IPS-15b (cell line): Measurements from ENCODE around the gene MGAT4B.

Experiments used
- H3K27me3 ChIP-seq: one replicate; pipeline ENCODE4 v1.6.1; 2013; ENCODE audit warnings: low read length; ENCODE audit not compliant: control insufficient read depth, insufficient read depth
- H3K36me3 ChIP-seq: one replicate; pipeline ENCODE4 v1.6.1; 2013; ENCODE audit warnings: low read length; ENCODE audit not compliant: control insufficient read depth, insufficient read depth
- H3K4me1 ChIP-seq: one replicate; pipeline ENCODE4 v1.6.1; 2013; ENCODE audit warnings: mild to moderate bottlenecking, low read length; ENCODE audit not compliant: control insufficient read depth, insufficient read depth
- H3K4me3 ChIP-seq: one replicate; pipeline ENCODE4 v1.5.1; 2013; ENCODE audit warnings: low read depth, low read length
- H3K9ac ChIP-seq: one replicate; pipeline ENCODE4 v1.6.1; 2013; ENCODE audit warnings: low read depth, mild to moderate bottlenecking, low read length
- H3K9me3 ChIP-seq: one replicate; pipeline ENCODE4 v1.6.1; 2013; ENCODE audit warnings: mild to moderate bottlenecking, low read length; ENCODE audit not compliant: control insufficient read depth, insufficient read depth

Gene MGAT4B

DNA sequence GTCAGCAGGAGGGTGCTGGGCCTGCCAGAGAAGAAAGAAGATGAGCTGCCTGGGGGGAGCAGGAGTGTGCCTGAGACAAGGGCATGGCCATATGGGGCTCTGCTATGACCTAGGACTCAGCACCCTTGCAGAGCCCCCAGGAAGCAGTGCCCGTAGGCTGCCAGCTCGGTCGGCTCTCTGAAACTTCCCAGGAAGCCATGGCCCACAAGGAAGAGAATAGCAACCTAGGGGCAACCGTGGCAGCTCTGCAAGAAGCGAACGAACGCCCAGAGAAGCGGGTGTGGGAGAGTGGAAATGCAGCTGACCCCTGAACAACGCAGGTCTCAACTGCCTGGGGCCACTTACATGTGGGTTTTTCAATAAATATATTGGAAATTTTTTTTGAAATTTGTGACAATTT, 23.5 kb downstream of the MGAT4B start:
- Histone ChIP-seq H3K9me3 (no peaks in the 10 kb centered on the region), H3K9ac (no peak overlapping the region), H3K27me3 (no peaks in the 10 kb centered on the region), H3K4me3 (no peak overlapping the region), H3K36me3 (peaks cover 9% of the 10 kb centered on the region), H3K4me1 (no peaks in the 10 kb centered on the region)

DNA sequence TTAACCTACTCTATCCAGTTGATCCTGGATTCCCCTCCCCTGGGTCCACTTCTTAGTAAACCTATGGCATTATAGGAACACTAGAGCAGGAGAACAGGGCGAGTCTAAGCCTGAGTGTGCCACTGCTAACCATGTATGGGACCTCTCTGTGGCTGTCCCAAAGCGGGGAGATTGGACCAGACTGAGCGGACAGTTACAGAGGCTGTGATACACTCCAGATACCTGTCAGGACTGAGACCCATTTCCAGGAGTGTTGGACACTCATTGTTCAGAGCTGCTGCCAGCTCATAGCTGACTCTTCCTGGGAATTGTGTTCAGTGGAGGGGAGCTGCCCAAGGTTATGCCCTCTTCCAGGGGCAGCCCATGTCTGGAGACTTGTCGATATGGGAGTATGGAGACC, 24.8 kb downstream of the MGAT4B start:
- Histone ChIP-seq H3K9ac (no peak overlapping the region), H3K27me3 (no peaks in the 10 kb centered on the region), H3K4me3 (no peak overlapping the region), H3K36me3 (peaks cover 9% of the 10 kb centered on the region), H3K4me1 (no peaks in the 10 kb centered on the region), H3K9me3 (no peaks in the 10 kb centered on the region)

DNA sequence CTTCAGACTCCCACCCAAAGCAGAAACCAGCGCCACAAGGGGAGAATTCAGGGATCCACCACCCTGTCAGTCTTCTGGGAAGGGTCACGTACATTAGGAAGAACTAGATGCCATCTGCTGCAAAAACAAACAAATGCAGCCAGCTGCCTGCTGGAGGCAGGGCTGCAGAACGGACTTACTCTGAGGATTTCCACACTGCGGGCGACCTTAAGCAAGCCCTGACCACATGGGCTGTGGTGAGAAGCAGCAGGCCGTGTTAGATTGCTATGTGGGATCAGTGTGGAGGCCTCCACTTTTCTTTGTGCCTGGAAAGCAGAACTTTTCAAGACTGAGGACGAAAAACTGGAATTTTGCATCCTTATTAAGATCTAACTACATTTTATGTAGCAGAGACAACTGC, 26.3 kb downstream of the MGAT4B start:
- H3K4me3 ChIP-seq = no peak overlapping the region
- H3K27me3 ChIP-seq = no peaks in the 10 kb centered on the region
- H3K36me3 ChIP-seq = peaks cover 16% of the 10 kb centered on the region
- no peaks in the 10 kb centered on the region for H3K4me1 ChIP-seq
- no peaks in the 10 kb centered on the region for H3K9me3 ChIP-seq
- no peak overlapping the region for H3K9ac ChIP-seq

DNA sequence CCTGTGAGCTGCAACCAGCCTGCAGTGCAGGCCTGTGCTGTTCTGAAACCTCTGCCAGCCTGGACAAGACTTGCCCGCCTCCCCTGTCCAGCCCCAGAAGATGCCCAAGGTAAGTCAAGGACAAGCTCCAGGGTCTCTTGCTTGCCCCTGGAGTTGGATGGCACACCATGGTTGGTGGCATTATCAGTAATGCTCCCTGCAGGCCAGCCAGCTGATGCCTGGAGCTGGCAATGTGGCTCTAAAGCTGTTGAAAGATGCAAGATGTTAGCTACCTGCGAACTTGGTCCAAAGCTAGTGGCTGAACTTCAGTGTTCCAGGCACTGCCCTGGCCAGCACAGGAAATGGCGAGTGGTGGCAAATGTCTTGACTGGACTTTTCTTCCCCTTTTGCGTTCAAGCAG, 26.8 kb downstream of the MGAT4B start:
- Histone ChIP-seq H3K4me1 (no peaks in the 10 kb centered on the region), H3K9ac (no peak overlapping the region), H3K36me3 (peaks cover 17% of the 10 kb centered on the region), H3K4me3 (no peak overlapping the region), H3K9me3 (no peaks in the 10 kb centered on the region), H3K27me3 (no peaks in the 10 kb centered on the region)

DNA sequence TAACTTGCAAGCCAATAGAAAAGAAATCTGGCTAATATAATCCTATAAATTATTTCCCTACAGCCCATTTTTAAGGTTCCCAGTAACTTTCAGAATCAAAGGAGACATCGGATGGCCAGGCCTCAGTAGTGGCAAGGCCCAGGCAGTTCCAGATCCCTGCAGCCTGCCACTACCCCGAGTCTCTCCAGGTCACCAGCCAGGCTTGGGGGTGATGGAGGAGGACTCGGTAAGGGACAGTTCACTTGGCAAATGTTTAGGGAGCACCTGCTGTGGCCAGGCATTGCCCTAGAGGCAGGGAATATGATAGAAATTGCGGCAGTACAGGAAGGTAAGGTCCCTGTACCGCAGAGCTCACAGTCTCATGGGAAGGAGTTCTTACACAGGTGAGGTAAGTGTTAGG, 28.1 kb downstream of the MGAT4B start:
- Histone ChIP-seq H3K9me3 (no peaks in the 10 kb centered on the region), H3K4me3 (no peak overlapping the region), H3K36me3 (peaks cover 27% of the 10 kb centered on the region)

DNA sequence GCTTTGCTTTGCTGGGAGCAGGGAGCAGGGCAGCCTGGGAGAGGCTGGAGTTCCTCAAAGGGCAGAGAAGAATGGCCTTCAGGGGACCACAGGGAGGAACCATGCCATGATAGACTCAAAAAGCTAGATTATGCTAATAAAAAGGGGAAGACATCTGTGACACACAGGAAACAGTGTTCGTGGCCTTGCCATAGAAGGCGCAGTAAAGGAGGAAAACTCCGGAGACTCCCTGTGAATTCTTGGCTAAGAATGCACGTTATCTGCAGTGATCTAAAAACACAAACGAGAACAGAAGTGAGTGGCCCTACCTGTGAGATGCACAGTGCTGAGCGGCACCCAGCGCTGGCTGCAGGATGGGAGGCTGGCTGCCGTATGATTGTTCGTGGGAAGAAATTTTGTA, 28.8 kb downstream of the MGAT4B start:
- H3K9ac ChIP-seq = no peak overlapping the region
- H3K36me3 ChIP-seq = peaks cover 34% of the 10 kb centered on the region
- H3K4me3 ChIP-seq = no peak overlapping the region

More for the DNA sequence above, 28.1 kb downstream of the MGAT4B start:
- H3K4me1 ChIP-seq = no peaks in the 10 kb centered on the region
- no peaks in the 10 kb centered on the region for H3K27me3 ChIP-seq
- H3K9ac ChIP-seq = no peak overlapping the region

DNA sequence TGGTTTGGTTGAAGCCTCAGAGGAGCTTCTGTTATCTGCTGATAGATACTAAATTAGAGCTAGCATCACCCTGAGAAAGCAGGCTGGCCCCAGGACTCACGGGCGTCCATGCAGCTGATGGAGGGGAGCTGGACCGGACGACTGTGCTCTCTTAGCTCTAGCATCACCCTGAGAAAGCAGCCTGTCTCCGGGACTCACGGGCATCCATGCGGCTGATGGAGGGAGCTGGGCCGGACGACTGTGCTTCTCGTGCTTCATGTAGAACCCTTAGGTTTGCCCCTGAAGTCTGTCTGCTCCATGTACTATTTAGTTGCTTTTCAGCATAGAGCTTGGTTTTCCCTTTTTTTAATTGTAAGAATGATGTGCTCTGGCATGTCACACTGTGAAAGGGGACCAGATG, 29.2 kb downstream of the MGAT4B start:
- H3K4me3 ChIP-seq = no peak overlapping the region
- no peaks in the 10 kb centered on the region for H3K4me1 ChIP-seq
- H3K36me3 ChIP-seq = peaks cover 36% of the 10 kb centered on the region
- H3K9ac ChIP-seq = no peak overlapping the region
- no peaks in the 10 kb centered on the region for H3K9me3 ChIP-seq
- H3K27me3 ChIP-seq = no peaks in the 10 kb centered on the region

More for the DNA sequence above, 28.8 kb downstream of the MGAT4B start:
- Histone ChIP-seq H3K4me1 (no peaks in the 10 kb centered on the region), H3K27me3 (no peaks in the 10 kb centered on the region), H3K9me3 (no peaks in the 10 kb centered on the region)

DNA sequence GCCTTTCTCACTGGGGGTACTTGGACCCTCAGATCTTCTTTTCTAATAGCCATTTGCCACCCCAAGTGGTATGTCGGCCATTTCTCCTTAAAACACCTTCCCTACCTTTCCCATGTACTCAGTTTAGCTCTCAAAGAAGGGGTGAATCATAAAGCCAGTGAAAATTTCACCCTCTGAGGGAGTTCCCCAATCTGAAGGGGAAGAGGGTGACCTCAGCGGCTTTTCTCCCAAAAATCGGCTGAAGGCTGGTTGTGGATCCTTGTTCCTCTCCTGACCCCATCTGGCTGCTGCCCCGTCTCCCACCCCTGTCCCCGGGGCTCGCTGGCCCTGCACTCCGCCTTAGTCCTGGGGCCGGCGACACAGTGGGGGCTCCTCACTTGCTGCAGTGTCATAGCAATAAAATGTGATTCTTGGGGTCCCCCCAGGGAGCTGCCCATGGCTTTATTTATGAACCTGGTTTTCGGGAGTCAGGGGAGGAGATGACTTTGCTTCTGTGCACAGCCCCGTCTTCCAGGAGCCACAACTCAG, 30.2 kb downstream of the MGAT4B start:
- Histone ChIP-seq H3K4me3 (no peak overlapping the region), H3K36me3 (peaks cover 39% of the 10 kb centered on the region), H3K9ac (no peak overlapping the region), H3K4me1 (no peaks in the 10 kb centered on the region), H3K27me3 (no peaks in the 10 kb centered on the region), H3K9me3 (no peaks in the 10 kb centered on the region)

DNA sequence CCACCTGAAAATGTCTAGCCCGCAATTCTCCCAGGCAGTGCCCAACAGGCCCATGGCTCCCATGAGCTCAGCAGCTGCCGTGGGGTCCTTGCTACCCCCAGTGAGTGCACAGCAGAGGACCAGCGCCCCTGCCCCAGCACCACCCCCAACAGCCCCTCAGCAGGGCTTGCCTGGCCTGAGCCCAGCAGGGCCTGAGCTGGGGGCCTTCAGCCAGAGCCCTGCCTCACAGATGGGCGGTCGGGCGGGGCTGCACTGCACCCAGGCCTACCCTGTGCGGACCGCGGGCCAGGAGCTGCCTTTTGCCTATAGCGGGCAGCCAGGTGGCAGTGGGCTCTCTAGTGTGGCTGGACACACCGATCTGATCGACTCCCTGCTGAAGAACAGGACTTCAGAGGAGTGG, 32.2 kb downstream of the MGAT4B start:
- H3K27me3 ChIP-seq = no peaks in the 10 kb centered on the region
- peaks cover 44% of the 10 kb centered on the region for H3K36me3 ChIP-seq
- no peak overlapping the region for H3K9ac ChIP-seq
- H3K9me3 ChIP-seq = no peaks in the 10 kb centered on the region
- H3K4me1 ChIP-seq = no peaks in the 10 kb centered on the region
- no peak overlapping the region for H3K4me3 ChIP-seq

DNA sequence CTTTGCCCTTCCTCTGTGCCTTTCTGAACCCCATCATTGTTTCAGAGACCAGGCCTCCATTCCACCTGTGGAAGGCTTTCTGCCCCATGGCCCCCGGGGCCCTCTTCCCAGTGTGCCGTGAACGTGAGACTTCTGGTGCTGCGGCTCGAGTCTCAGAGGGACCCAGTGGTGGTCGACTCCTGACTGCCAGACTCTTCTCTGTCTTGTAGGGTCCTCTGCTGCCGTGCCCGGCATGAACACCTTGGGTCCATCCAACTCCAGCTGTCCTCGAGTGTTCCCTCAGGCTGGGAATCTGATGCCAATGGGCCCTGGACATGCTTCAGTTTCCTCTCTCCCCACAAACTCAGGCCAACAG, 33.0 kb downstream of the MGAT4B start:
- Histone ChIP-seq H3K9me3 (no peaks in the 10 kb centered on the region), H3K4me3 (no peak overlapping the region), H3K9ac (no peak overlapping the region), H3K27me3 (no peaks in the 10 kb centered on the region), H3K36me3 (peaks cover 51% of the 10 kb centered on the region), H3K4me1 (no peaks in the 10 kb centered on the region)

DNA sequence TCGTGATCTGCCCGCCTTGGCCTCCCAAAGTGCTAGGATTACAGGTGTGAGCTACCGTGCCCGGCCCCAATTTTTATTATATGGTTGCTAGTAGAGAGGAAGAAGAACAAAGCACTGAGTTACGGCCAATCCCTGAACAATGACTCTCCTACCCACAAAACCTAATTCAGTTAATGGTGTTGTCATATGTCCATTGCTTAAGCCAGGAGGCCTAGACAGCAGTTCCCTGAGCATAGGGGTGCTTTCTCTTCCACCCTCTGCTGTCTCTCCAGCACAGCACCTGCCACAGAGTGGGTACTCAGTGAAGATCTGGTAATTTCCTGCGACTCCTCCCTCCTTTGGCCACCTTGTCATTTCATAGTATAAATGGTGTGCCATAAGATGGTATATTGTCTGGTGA, 34.3 kb downstream of the MGAT4B start:
- H3K9ac ChIP-seq = no peak overlapping the region
- no peak overlapping the region for H3K4me3 ChIP-seq
- H3K9me3 ChIP-seq = no peaks in the 10 kb centered on the region
- H3K36me3 ChIP-seq = peaks cover 51% of the 10 kb centered on the region
- no peaks in the 10 kb centered on the region for H3K27me3 ChIP-seq
- no peaks in the 10 kb centered on the region for H3K4me1 ChIP-seq

DNA sequence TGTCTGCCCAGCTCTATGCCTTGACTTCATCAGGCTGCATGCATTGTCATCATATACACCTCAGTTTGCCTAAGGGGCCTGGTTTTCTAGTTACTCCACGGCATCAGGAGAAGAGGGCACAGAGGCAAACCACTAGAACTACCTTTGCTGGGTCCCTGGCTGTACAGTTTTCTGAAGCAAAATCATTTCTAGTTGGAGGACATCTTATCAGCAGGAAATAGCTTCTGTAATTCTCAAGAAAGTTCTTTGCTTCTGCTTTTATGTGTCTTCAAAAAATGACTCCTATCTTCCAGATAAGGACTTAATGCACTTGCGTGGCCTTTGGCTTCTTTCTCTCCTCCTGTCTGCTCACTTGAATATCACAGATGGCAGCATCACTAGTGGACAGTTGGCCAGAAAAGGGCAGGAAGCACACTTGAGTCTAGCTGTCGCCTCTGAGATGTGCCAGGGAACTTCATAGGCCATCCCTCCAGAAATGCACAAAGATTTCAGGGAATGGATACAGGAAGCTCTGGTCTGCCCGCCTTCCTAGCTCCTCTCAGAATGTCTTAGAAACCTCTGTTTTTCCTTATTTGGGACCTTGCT, 35.3 kb downstream of the MGAT4B start:
- Histone ChIP-seq H3K36me3 (peaks cover 55% of the 10 kb centered on the region), H3K9me3 (no peaks in the 10 kb centered on the region), H3K9ac (no peak overlapping the region), H3K4me1 (no peaks in the 10 kb centered on the region), H3K27me3 (no peaks in the 10 kb centered on the region), H3K4me3 (no peak overlapping the region)
